ENCODE results near the gene LRFN5.

DNA sequence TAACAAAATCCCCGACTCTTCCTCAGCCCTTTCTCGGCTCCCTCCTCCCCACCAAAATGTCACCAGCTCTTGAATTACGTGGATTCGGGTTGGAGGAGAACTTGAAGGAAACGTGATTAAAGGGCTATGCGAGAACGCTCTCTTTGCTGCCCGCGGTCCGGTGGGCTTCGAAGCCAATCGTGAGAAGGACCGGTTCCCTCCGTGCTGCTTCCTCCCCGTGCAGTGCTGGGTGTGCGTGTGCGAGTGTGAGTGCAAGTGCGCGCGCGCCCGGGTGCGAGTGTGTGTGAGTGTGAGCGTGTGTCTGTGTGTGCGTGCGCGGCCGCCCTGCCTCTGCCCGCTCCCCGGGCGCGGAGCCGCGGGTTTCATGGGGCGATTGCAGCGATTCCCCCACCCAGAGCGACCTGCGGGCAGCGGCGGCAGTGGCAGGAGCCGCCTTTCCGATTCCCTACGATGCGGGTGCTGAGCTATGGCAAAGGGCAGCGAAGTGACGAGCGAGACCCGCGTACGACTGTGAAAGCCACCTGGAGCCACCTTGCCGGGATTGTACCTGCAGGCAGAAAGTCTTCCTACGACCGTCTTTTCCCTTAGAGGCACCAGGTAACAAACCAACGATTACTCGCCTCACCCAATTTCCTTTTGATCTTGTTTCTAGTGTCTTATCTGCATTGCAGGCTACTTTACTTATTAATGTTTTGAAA, 1.4 kb downstream of the LRFN5 start:
- peak; percentile 63 for TF ChIP-seq EZH2 (IDR thresholded peaks at IDR 0.05; ENCODE audit: borderline replicate concordance)
- TF ChIP-seq, protein P1, sequence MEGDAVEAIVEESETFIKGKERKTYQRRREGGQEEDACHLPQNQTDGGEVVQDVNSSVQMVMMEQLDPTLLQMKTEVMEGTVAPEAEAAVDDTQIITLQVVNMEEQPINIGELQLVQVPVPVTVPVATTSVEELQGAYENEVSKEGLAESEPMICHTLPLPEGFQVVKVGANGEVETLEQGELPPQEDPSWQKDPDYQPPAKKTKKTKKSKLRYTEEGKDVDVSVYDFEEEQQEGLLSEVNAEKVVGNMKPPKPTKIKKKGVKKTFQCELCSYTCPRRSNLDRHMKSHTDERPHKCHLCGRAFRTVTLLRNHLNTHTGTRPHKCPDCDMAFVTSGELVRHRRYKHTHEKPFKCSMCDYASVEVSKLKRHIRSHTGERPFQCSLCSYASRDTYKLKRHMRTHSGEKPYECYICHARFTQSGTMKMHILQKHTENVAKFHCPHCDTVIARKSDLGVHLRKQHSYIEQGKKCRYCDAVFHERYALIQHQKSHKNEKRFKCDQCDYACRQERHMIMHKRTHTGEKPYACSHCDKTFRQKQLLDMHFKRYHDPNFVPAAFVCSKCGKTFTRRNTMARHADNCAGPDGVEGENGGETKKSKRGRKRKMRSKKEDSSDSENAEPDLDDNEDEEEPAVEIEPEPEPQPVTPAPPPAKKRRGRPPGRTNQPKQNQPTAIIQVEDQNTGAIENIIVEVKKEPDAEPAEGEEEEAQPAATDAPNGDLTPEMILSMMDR (IDR thresholded peaks at IDR 0.05; ENCODE audit: poor library complexity), result no peak
- TF ChIP-seq EZH2phosphoT487 (IDR thresholded peaks at IDR 0.05; ENCODE audit: low read depth, severe bottlenecking, unreplicated experiment), result peak; percentile 23

Measured in hepatocyte (in vitro differentiated cells).